ENCODE measurements around the gene VPS26C. TPM values are rescaled to one million over a fixed set of nuclear protein-coding genes. Genes with fewer than 3 reads are reported as not detected.

Gene VPS26C
- polyA plus RNA-seq, 1 of the 3 experiments (the other 2 are of a cell fraction), result 34.8 TPM

DNA sequence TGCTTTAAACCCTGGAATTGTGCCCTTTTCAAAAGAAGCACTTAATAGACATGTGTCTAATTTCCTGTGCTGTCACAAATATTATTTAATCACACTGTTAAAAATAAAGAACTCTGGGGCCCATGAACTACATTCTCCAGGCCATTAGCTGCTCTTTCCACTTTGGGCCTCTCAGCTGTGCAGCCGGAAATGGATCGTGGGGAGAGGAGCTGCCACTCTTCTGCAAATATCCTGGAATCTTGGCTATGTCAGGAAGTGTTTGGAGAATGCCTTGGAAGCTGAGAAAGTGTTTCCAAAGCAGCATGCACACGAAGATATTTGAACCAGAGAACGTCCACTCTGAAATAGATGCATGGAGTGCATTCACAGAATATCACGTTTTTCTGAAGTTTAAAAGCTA is 27.5 kb upstream of the VPS26C start:
- H3F3A ChIP-seq (replicated peaks; ENCODE audit: insufficient read depth), result no peaks in the 10 kb centered on the region
- H3K4me3 ChIP-seq (ENCODE audit: low read depth in 2 of 2, low read length in 1 of 2), result no peak overlapping the region
- H4K20me1 ChIP-seq (ENCODE audit: insufficient read depth), result no peaks in the 10 kb centered on the region
- H3K27ac ChIP-seq (ENCODE audit: low read depth in 2 of 2, low read length in 1 of 2), result no peak overlapping the region
- no peak for DNase-seq
- POLR2A ChIA-PET, result no interaction called here
- H3K4me2 ChIP-seq, result no peak overlapping the region
- 77% methylated on average over 5 of the region's 5 CpGs for WGBS (ENCODE audit: low lambda C conversion rate)
- H3K9me2 ChIP-seq, result no peaks in the 10 kb centered on the region
- no peak overlapping the region for H2AFZ ChIP-seq (ENCODE audit: low read depth)
- H3K9me3 ChIP-seq, result no peaks in the 10 kb centered on the region
- H3K4me1 ChIP-seq (ENCODE audit: control insufficient read depth in 1 of 2, insufficient read depth in 2 of 2, low read depth in 1 of 2, low read length in 1 of 2), result no peaks in the 10 kb centered on the region
- CTCF ChIA-PET, result no interaction called here
- no peaks in the 10 kb centered on the region for H3K27me3 ChIP-seq (ENCODE audit: insufficient read depth)
- no peaks in the 10 kb centered on the region for H3K79me2 ChIP-seq (ENCODE audit: insufficient read depth)
- TF ChIP-seq GABPA (IDR thresholded peaks at IDR 0.05; ENCODE audit: low read depth), result no peak
- TF ChIP-seq, protein P1, sequence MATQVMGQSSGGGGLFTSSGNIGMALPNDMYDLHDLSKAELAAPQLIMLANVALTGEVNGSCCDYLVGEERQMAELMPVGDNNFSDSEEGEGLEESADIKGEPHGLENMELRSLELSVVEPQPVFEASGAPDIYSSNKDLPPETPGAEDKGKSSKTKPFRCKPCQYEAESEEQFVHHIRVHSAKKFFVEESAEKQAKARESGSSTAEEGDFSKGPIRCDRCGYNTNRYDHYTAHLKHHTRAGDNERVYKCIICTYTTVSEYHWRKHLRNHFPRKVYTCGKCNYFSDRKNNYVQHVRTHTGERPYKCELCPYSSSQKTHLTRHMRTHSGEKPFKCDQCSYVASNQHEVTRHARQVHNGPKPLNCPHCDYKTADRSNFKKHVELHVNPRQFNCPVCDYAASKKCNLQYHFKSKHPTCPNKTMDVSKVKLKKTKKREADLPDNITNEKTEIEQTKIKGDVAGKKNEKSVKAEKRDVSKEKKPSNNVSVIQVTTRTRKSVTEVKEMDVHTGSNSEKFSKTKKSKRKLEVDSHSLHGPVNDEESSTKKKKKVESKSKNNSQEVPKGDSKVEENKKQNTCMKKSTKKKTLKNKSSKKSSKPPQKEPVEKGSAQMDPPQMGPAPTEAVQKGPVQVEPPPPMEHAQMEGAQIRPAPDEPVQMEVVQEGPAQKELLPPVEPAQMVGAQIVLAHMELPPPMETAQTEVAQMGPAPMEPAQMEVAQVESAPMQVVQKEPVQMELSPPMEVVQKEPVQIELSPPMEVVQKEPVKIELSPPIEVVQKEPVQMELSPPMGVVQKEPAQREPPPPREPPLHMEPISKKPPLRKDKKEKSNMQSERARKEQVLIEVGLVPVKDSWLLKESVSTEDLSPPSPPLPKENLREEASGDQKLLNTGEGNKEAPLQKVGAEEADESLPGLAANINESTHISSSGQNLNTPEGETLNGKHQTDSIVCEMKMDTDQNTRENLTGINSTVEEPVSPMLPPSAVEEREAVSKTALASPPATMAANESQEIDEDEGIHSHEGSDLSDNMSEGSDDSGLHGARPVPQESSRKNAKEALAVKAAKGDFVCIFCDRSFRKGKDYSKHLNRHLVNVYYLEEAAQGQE (IDR thresholded peaks at IDR 0.05; ENCODE audit: low read depth, low read length), result no peak
- H3K9ac ChIP-seq, result no peak overlapping the region
- no peaks in the 10 kb centered on the region for H3K36me3 ChIP-seq (replicated peaks in 1 of 2; ENCODE audit: control insufficient read depth in 1 of 2, insufficient read depth in 2 of 2, low read length in 1 of 2)

DNA sequence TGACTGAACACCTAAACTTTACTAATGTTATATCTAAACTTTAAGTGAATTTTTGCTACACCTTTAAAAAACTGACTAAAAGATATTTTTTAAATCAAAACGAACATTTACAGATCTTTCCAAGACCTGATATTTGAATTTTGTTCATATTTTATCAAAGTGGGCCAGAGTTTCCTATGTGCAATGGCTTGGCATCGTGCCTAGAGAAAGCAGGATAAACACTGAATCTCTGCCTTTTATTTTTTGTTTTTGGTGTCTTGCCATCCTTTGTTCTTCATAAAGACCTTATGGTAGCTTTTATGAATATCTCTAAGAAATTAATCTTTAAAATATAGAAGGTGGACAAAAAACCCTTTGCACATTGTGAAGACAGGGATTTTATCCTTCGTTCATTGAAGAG is 25.8 kb upstream of the VPS26C start:
- ChIA-PET POLR2A (no interaction called here), CTCF (no interaction called here)
- H3K9me3 ChIP-seq, result no peaks in the 10 kb centered on the region
- no peak for DNase-seq
- no peak overlapping the region for H3K4me3 ChIP-seq (ENCODE audit: low read depth in 2 of 2, low read length in 1 of 2)
- TF ChIP-seq SIN3A (IDR thresholded peaks at IDR 0.05; ENCODE audit: borderline replicate concordance, low read depth, low read length) (no peak), RAD21 (IDR thresholded peaks at IDR 0.05; ENCODE audit: low read length) (no peak), RFX5 (IDR thresholded peaks at IDR 0.05; ENCODE audit: low read length) (no peak), GATA2 (CRISPR knock-in tag; IDR thresholded peaks at IDR 0.05) (no peak), RXRA (IDR thresholded peaks at IDR 0.05; ENCODE audit: borderline replicate concordance, low read depth) (no peak), NRF1 (IDR thresholded peaks at IDR 0.05; ENCODE audit: low read depth, low read length) (no peak), EP300 (IDR thresholded peaks at IDR 0.05; ENCODE audit: borderline replicate concordance in 1 of 2, low read depth in 1 of 2, low read length in 1 of 2) (no peak), NFIC (IDR thresholded peaks at IDR 0.05; ENCODE audit: borderline replicate concordance) (no peak), MEF2A (IDR thresholded peaks at IDR 0.05; ENCODE audit: borderline replicate concordance, low read depth) (no peak), ELF1 (IDR thresholded peaks at IDR 0.05) (no peak), TCF12 (IDR thresholded peaks at IDR 0.05) (no peak)
- TF ChIP-seq, protein P2, sequence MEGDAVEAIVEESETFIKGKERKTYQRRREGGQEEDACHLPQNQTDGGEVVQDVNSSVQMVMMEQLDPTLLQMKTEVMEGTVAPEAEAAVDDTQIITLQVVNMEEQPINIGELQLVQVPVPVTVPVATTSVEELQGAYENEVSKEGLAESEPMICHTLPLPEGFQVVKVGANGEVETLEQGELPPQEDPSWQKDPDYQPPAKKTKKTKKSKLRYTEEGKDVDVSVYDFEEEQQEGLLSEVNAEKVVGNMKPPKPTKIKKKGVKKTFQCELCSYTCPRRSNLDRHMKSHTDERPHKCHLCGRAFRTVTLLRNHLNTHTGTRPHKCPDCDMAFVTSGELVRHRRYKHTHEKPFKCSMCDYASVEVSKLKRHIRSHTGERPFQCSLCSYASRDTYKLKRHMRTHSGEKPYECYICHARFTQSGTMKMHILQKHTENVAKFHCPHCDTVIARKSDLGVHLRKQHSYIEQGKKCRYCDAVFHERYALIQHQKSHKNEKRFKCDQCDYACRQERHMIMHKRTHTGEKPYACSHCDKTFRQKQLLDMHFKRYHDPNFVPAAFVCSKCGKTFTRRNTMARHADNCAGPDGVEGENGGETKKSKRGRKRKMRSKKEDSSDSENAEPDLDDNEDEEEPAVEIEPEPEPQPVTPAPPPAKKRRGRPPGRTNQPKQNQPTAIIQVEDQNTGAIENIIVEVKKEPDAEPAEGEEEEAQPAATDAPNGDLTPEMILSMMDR (IDR thresholded peaks at IDR 0.05), result no peak
- TF ChIP-seq, protein P3, sequence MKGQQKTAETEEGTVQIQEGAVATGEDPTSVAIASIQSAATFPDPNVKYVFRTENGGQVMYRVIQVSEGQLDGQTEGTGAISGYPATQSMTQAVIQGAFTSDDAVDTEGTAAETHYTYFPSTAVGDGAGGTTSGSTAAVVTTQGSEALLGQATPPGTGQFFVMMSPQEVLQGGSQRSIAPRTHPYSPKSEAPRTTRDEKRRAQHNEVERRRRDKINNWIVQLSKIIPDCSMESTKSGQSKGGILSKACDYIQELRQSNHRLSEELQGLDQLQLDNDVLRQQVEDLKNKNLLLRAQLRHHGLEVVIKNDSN (IDR thresholded peaks at IDR 0.05; ENCODE audit: borderline replicate concordance, low read depth), result no peak
- TF ChIP-seq, protein P4, sequence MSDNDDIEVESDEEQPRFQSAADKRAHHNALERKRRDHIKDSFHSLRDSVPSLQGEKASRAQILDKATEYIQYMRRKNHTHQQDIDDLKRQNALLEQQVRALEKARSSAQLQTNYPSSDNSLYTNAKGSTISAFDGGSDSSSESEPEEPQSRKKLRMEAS (IDR thresholded peaks at IDR 0.05; ENCODE audit: low read depth), result no peak
- no peak overlapping the region for H3K9ac ChIP-seq
- H3K9me2 ChIP-seq, result no peaks in the 10 kb centered on the region
- no peaks in the 10 kb centered on the region for H3K36me3 ChIP-seq (replicated peaks in 1 of 2; ENCODE audit: control insufficient read depth in 1 of 2, insufficient read depth in 2 of 2, low read length in 1 of 2)
- H3K79me2 ChIP-seq (ENCODE audit: insufficient read depth), result no peaks in the 10 kb centered on the region
- H3K4me1 ChIP-seq (ENCODE audit: control insufficient read depth in 1 of 2, insufficient read depth in 2 of 2, low read depth in 1 of 2, low read length in 1 of 2), result no peaks in the 10 kb centered on the region
- H3K27me3 ChIP-seq (ENCODE audit: insufficient read depth), result no peaks in the 10 kb centered on the region
- H3F3A ChIP-seq (replicated peaks; ENCODE audit: insufficient read depth), result no peaks in the 10 kb centered on the region
- no peak overlapping the region for H2AFZ ChIP-seq (ENCODE audit: low read depth)
- no peaks in the 10 kb centered on the region for H4K20me1 ChIP-seq (ENCODE audit: insufficient read depth)
- no peak overlapping the region for H3K4me2 ChIP-seq
- H3K27ac ChIP-seq (ENCODE audit: low read depth in 2 of 2, low read length in 1 of 2), result no peak overlapping the region
- 64% methylated on average over 3 of the region's 3 CpGs for WGBS (ENCODE audit: low lambda C conversion rate)

Measured in SK-N-SH (cell line).